ENCODE data around the gene ADRB1.

Gene ADRB1

DNA sequence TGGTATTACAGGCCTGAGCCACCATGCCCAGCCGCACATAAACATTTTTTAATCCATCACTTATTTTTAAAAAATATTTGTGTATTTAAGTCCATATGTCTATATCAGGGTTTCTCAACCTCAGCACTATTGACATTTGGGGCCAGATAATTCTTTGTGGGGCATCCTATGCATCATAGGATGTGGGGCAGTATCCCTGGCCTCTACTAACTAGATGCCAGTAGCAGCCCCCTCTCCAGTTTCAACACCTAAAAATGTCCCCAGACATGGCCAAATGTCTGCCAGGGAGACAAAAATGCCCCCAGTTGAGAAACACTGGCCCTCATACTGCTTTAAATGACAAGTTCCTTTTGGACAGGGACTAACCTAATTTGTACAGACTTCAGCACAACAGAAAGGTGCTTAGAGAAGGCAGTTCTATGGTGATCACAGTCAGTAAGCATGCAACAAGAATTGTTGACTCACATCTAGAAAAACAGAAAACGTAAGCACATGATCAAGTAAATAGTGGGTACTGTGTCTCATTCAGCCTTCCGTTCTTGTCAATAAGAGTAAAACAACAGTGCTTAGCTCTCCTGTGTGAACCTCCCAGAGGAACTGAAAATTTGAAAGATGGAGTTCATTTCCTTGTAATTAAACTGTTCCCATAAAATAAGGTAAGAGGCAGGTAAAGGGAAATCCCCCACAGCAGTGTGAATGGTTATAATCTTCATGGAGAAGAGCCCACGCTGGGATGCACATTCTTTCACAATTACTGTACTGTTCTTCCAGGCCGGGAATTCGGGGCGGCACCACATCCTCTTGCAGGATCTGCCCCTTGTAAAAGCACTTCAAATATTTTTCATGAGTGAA, 17.3 kb upstream of the ADRB1 start:
- DNase-seq: peak; percentile 77

- DNase-seq: no peak
These were observed 16.6 kb upstream of the ADRB1 start for GRCh38 chr10:114027041-114027394.

DNA sequence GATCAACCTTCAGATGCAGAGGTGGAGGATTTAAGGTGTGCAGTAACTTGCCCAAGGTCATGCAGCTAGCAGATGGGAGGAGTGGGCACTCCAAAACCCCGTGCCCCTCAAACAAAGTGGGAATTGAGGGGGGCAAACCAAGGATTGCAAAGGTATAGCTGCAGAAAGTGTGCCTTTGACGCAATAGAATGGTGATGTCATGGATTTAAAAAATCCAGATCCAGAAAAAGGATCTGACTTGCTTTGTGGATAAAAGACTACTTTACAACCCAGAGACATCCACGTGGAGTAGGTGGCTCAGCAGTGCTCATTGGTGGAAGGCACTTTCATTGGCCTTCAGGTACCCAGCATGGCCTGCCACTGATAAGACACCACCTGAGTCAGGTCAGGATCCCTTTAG, 15.7 kb upstream of the ADRB1 start:
- no peak for DNase-seq

- DNase-seq: no peak
These were observed 15.2 kb upstream of the ADRB1 start for GRCh38 chr10:114028425-114028824.

- no peak for DNase-seq
These were observed 14.0 kb upstream of the ADRB1 start for GRCh38 chr10:114029655-114030054.

- no peak for DNase-seq
These were observed 13.5 kb upstream of the ADRB1 start for GRCh38 chr10:114030140-114030539.

- no peak for DNase-seq
These were observed 12.3 kb upstream of the ADRB1 start for GRCh38 chr10:114031073-114031972.

GRCh38 chr10:114033566-114033965, 10.1 kb upstream of the ADRB1 start:
- no peak for DNase-seq

- no peak for DNase-seq
These were observed 8.6 kb upstream of the ADRB1 start for GRCh38 chr10:114034923-114035645.

DNA sequence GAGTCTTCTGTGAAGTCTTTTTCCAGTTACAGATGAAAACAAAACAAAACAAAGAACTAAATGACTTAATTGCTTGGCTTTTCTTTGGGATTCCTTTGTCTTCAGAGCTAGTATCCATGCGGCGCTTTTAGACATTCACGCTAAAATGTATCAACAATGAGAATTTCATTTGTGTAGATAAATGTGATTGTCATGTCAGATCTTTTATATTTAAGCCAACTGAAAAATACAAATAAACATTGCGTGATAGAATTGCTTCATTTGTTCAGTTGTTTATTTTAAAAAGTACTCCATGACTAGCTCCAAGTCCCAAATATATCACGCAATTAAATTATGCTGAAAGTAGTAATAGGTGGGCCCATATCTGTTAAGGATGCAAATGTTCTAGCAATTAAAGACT, 7.9 kb upstream of the ADRB1 start:
- no peak for DNase-seq

DNA sequence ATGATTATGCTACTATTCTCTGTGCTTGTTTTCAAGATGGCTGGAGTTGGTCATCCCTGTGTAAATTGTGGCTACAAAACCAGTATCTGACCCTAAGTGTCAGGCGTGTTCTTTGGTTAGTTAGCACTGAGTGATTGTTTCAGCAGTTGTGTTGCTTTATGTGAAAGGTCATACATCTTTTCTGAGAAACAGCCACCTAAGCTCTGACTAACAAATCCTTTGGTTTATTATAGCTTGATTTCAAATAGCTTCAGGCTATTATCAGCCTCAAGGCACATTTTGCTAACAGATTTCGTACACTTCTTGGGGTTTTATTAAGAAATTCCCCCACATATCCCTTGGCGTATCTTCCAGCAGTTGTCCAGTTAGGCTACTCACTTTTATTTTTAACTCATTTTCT, 4.8 kb upstream of the ADRB1 start:
- DNase-seq: no peak

DNA sequence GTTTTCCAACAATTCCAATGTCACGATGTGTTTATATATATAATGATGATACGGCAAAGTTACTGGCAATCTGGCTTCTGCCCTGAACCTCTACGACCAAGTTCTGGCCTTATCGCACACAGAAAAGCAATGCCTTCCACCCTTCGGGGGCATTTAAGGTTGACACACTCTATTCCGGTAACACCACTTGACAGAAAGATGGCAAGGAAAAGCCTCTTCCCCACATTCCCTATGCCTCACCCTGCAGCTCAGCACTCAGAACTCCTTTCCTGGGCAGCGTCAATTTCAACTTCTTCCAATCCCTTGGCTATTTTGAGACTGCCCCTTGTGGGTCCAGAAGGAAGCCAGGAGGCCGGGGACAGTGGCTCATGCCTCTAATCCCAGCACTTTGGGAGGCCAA, 2.5 kb upstream of the ADRB1 start:
- no peak for DNase-seq

- DNase-seq: peak; percentile 21
These were observed 653 bp upstream of the ADRB1 start for GRCh38 chr10:114042895-114043531.

- DNase-seq: no peak
These were observed 825 bp downstream of the ADRB1 start for GRCh38 chr10:114044247-114045135.

DNA sequence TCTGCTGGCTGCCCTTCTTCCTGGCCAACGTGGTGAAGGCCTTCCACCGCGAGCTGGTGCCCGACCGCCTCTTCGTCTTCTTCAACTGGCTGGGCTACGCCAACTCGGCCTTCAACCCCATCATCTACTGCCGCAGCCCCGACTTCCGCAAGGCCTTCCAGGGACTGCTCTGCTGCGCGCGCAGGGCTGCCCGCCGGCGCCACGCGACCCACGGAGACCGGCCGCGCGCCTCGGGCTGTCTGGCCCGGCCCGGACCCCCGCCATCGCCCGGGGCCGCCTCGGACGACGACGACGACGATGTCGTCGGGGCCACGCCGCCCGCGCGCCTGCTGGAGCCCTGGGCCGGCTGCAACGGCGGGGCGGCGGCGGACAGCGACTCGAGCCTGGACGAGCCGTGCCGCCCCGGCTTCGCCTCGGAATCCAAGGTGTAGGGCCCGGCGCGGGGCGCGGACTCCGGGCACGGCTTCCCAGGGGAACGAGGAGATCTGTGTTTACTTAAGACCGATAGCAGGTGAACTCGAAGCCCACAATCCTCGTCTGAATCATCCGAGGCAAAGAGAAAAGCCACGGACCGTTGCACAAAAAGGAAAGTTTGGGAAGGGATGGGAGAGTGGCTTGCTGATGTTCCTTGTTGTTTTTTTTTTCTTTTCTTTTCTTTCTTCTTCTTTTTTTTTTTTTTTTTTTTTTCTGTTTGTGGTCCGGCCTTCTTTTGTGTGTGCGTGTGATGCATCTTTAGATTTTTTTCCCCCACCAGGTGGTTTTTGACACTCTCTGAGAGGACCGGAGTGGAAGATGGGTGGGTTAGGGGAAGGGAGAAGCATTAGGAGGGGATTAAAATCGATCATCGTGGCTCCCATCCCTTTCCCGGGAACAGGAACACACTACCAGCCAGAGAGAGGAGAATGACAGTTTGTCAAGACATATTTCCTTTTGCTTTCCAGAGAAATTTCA, 1.7 kb downstream of the ADRB1 start:
- DNase-seq: no peak

DNA sequence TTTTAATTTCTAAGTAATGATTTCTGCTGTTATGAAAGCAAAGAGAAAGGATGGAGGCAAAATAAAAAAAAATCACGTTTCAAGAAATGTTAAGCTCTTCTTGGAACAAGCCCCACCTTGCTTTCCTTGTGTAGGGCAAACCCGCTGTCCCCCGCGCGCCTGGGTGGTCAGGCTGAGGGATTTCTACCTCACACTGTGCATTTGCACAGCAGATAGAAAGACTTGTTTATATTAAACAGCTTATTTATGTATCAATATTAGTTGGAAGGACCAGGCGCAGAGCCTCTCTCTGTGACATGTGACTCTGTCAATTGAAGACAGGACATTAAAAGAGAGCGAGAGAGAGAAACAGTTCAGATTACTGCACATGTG, 2.4 kb downstream of the ADRB1 start:
- DNase-seq: no peak

DNA sequence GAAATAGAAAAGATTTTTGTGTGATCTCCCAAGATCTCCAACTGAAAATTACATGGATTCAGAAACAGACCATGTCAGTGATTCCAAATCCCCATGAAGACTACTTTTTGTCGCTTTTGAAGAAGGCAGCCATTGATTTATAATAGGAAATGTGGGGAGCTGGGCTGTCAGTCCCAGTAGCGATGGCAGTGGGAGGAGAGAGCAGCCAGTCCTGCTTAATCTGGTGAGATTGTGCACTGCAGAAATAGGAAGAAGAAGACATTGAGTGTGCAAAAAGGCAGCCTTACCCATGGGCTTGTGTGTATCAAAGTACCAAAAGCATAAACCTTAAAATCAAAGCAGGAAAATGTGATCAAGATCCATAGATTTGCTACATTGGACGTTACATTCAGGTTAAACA, 4.8 kb downstream of the ADRB1 start:
- DNase-seq: no peak

DNA sequence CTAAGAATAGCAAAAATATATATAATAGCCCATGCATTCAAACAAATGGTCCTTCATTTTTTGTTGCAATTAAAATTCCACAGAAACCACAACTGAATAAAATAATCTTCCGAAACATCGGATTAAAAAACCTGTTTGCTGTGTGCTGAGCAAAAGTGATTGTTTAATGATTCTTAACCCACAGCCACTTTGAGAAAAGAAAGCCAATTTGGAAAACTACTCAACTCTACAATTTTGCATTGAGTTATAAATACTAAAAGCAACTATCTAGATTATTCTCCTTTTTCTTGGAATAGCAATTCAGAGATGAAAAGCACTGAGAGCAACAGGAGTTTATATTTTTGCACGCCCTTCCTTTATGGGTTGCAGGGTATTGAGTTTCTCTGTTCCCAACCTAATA, 8.0 kb downstream of the ADRB1 start:
- no peak for DNase-seq

- DNase-seq: no peak
These were observed 8.6 kb downstream of the ADRB1 start for GRCh38 chr10:114052255-114052654.

- DNase-seq: peak; percentile 77
These were observed 10.3 kb downstream of the ADRB1 start for GRCh38 chr10:114053946-114054345.

Data from fibroblast of skin of abdomen (primary cell).